VCaP (cell line): Measurements from ENCODE around the gene PPP1R18.

Experiments
- H3K27ac ChIP-seq: fragments of 450-650 bp; 2 replicates; pipeline ENCODE4 v1.5.1; 2017
- CTCF ChIP-seq: fragments of 450-650 bp; conservative IDR thresholded peaks from 2 replicates; pipeline ENCODE4 v1.5.1; 2017; ENCODE audit warnings: mild to moderate bottlenecking, moderate library complexity

Gene PPP1R18

GRCh38 chr6:30687659-30688431, 1.4 kb upstream of the PPP1R18 start:
- peak overlapping the region; percentile 74 for H3K27ac ChIP-seq

GRCh38 chr6:30686908-30687658, 638 bp upstream of the PPP1R18 start:
- peak overlapping the region; percentile 74 for H3K27ac ChIP-seq
- TF ChIP-seq CTCF: no peak

More at GRCh38 chr6:30687659-30688431, 1.4 kb upstream of the PPP1R18 start:
- peak; percentile 14; the same call in 1 of the 2 replicates for TF ChIP-seq CTCF

- no peak overlapping the region for H3K27ac ChIP-seq
- TF ChIP-seq CTCF: no peak
Observed at GRCh38 chr6:30685157-30686008, 1.1 kb downstream of the PPP1R18 start.

GRCh38 chr6:30684386-30685156, 1.9 kb downstream of the PPP1R18 start:
- no peak for TF ChIP-seq CTCF
- H3K27ac ChIP-seq: no peak overlapping the region

GRCh38 chr6:30683980-30684338, 2.5 kb downstream of the PPP1R18 start:
- no peak overlapping the region for H3K27ac ChIP-seq
- TF ChIP-seq CTCF: no peak

- H3K27ac ChIP-seq: no peak overlapping the region
- no peak for TF ChIP-seq CTCF
Observed at GRCh38 chr6:30683183-30683979, 3.1 kb downstream of the PPP1R18 start.
